Gastrocnemius medialis (tissue), 4 donors: ENCODE measurements around the gene NUDT6. TPM values are rescaled to one million over a fixed set of nuclear protein-coding genes. Genes with fewer than 3 reads are reported as not detected.

Experiments
- ATAC-seq, 2 donors: fragments of 150-250 bp; one replicate each; pipeline ENCODE4 v1.9.1; 2016
- DNase-seq, 2 donors: peaks; one replicate each; pipeline ENCODE4 v3.0.0-alpha.2; 2019
- H3K27ac ChIP-seq, 4 donors: fragments of 200-600 bp; sonication (generic); 1 replicate in 1 of 4; 2 replicates in 3 of 4; pipeline ENCODE4 v1.5.1; 2016 to 2018; ENCODE audit warnings: mild to moderate bottlenecking in 2 of 4, moderate library complexity in 1 of 4
- H3K27me3 ChIP-seq, 3 donors: fragments of 200-600 bp; sonication (generic) in 2 of 3; 1 replicate in 1 of 3; 2 replicates in 2 of 3; pipeline versions ENCODE4 v1.5.1 to v1.6.0; 2016 to 2019; ENCODE audit warnings: mild to moderate bottlenecking in 1 of 3, moderate library complexity in 1 of 3
- H3K36me3 ChIP-seq, 2 donors: fragments of 200-600 bp; sonication (generic) in 1 of 2; one replicate each; pipeline ENCODE4 v1.5.1; 2017 to 2018
- H3K4me1 ChIP-seq, 2 donors: fragments of 200-600 bp; sonication (generic) in 1 of 2; one replicate each; pipeline ENCODE4 v1.5.1; 2016 to 2017; ENCODE audit warnings: mild to moderate bottlenecking in 2 of 2
- H3K4me3 ChIP-seq, 4 donors: fragments of 200-600 bp; sonication (generic) in 3 of 4; 1 replicate in 1 of 4; 2 replicates in 3 of 4; pipeline ENCODE4 v1.5.1; 2016 to 2019; ENCODE audit warnings: mild to moderate bottlenecking in 2 of 4
- H3K9me3 ChIP-seq, 3 donors: fragments of 200-600 bp; sonication (generic) in 2 of 3; 1 replicate in 1 of 3; 2 replicates in 2 of 3; pipeline ENCODE4 v1.5.1; 2016 to 2019
- CTCF ChIP-seq, 5 experiments: fragments of 450-650 bp in 3 of 5; fragments of 200-600 bp in 2 of 5; sonication (generic) in 2 of 5; IDR thresholded peaks in 4 of 5; conservative IDR thresholded peaks in 1 of 5; 1 replicate in 4 of 5; 2 replicates in 1 of 5; pipeline ENCODE4 v1.5.1; 2016 to 2019; ENCODE audit warnings: antibody characterized with exemption in 5 of 5, mild to moderate bottlenecking in 3 of 5, moderate library complexity in 3 of 5
- POLR2A ChIP-seq, 2 donors: fragments of 450-650 bp; IDR thresholded peaks; one replicate each; pipeline ENCODE4 v1.6.1; 2017; ENCODE audit warnings: antibody characterized with exemption in 2 of 2, mild to moderate bottlenecking in 2 of 2, moderate library complexity in 2 of 2
- in situ Hi-C, 4 donors: fragments of 200-750 bp; cut with MboI; loops; one replicate each; pipeline versions ENCODE4 v1.15.0 to v1.8.0; 2017; ENCODE audit warnings: low sequenced_read_pairs in 4 of 4
- intact Hi-C: fragments of 100-400 bp; cut with DNase I; formaldehyde crosslinking; loops from one replicate; pipeline ENCODE4 v1.15.1; 2023; ENCODE audit warnings: low total_unique reads
- total RNA-seq, 4 donors: library from RNA; depleted of rRNA; stranded (reverse); fragments of >200 nt; gene quantifications; one replicate each; pipeline versions ENCODE4 v1.1.0 to v1.2.3, GENCODE V29; 2016

NUDT6 gene
- total RNA-seq, 4 donors from 2014 or later: 2.0 to 4.0 (median 2.6) TPM

GRCh38 chr4:122884499-122884898 is 37.9 kb downstream of the NUDT6 start:
- no peak overlapping the region for H3K27ac ChIP-seq
- H3K4me3 ChIP-seq: no peak overlapping the region
- intact Hi-C loops (no loop called here), in situ Hi-C loops (no loop called here)
- H3K4me1 ChIP-seq: no peaks in the 10 kb centered on the region
- H3K36me3 ChIP-seq: no peaks in the 10 kb centered on the region
- ATAC-seq (no peak), DNase-seq (no peak)
- no peaks in the 10 kb centered on the region for H3K27me3 ChIP-seq
- H3K9me3 ChIP-seq: no peaks in the 10 kb centered on the region
- TF ChIP-seq CTCF (IDR thresholded peaks at IDR 0.05 in 4 of 5, conservative IDR thresholded peaks at IDR 0.05 in 1 of 5) (no peak), POLR2A (IDR thresholded peaks at IDR 0.05) (no peak)

DNA sequence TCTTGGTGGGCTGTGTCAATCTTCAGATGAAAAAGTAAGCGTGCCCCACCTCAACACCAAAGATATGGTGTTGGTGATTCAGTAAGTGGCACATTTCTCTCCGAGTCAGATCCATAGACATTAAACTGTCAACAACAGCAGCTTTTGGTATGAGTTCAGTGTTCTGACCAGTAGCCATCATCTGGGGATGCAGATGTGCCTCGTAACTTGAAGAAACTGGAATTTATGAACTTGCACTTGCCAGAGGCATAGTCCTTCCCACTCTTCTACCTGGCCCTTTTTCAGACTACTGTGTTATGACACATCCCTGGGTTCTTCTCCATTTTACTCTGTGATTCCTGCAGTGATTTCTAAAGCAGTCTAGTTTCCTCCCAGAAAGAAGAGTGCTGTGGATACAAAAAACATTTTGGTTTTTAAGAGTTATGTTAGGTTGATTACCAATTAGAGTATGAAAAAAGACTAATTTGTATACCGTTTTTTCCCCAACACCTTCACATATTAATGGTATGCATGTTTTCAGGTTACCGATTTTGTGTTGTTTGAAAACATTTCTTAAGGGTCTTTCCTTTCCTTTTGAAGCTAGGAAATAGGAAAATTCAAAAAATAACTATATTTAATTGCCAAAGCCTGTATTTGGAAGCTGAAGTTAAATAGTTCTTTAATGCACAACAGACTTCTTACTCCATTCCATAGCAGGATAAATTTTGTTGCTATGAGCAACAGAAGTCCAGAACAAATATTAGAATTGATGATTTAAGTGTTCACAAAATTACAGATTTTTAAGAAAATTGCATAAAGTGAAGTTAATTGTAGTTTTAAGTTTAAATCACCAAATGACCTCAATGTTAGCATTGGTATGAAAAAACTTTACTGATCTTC is 39.3 kb downstream of the NUDT6 start:
- in situ Hi-C loops: no loop called here
- TF ChIP-seq POLR2A (IDR thresholded peaks at IDR 0.05) (no peak), CTCF (IDR thresholded peaks at IDR 0.05 in 4 of 5, conservative IDR thresholded peaks at IDR 0.05 in 1 of 5) (no peak)
- no peak overlapping the region for H3K27ac ChIP-seq
- H3K36me3 ChIP-seq: no peaks in the 10 kb centered on the region
- ATAC-seq (no peak), DNase-seq (no peak)
- H3K27me3 ChIP-seq: no peaks in the 10 kb centered on the region
- intact Hi-C loops: no loop called here
- no peaks in the 10 kb centered on the region for H3K4me1 ChIP-seq
- H3K9me3 ChIP-seq: no peaks in the 10 kb centered on the region
- H3K4me3 ChIP-seq: no peak overlapping the region

GRCh38 chr4:122879001-122879400 is 43.4 kb downstream of the NUDT6 start:
- no peaks in the 10 kb centered on the region for H3K9me3 ChIP-seq
- intact Hi-C loops (no loop called here), in situ Hi-C loops (no loop called here)
- H3K27ac ChIP-seq: no peak overlapping the region
- no peaks in the 10 kb centered on the region for H3K4me1 ChIP-seq
- no peak for TF ChIP-seq POLR2A (IDR thresholded peaks at IDR 0.05)
- TF ChIP-seq CTCF (IDR thresholded peaks at IDR 0.05 in 4 of 5, conservative IDR thresholded peaks at IDR 0.05 in 1 of 5): no peak
- DNase-seq (no peak), ATAC-seq (no peak)
- no peaks in the 10 kb centered on the region for H3K27me3 ChIP-seq
- no peaks in the 10 kb centered on the region for H3K36me3 ChIP-seq
- no peak overlapping the region for H3K4me3 ChIP-seq

DNA sequence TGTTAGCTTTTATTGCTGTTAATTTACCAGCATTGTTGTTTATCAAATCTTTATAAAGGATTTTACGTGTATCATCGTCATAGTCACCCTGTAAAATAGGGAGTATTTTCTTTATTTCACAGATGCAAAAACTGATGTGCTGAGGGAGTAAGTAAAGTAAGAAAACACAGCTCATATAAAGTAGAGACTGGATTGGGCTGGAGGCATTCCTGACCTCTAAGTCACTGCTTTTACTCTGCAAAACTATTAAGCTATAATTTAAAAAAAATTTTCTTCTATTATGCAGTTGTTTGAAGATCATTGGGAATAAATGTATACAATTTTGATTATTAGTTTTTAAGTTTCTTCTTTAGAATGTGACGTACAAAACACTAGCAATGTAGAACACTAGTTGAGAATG is 45.9 kb downstream of the NUDT6 start:
- Histone ChIP-seq H3K36me3 (no peaks in the 10 kb centered on the region), H3K27ac (no peak overlapping the region), H3K9me3 (no peaks in the 10 kb centered on the region), H3K4me3 (no peak overlapping the region), H3K4me1 (no peaks in the 10 kb centered on the region), H3K27me3 (no peaks in the 10 kb centered on the region)
- in situ Hi-C loops: no loop called here
- DNase-seq (no peak), ATAC-seq (no peak)
- TF ChIP-seq POLR2A (IDR thresholded peaks at IDR 0.05) (no peak), CTCF (IDR thresholded peaks at IDR 0.05 in 4 of 5, conservative IDR thresholded peaks at IDR 0.05 in 1 of 5) (no peak)
- intact Hi-C loops: no loop called here
